Activated T-cell treated with anti-CD3 and anti-CD28 coated beads for 4 hours (primary cell): ENCODE data around the gene ST6GAL1.
"Not testable (repeated sequence)": the region's sequence is repeated elsewhere in the genome, so short reads cannot be mapped to it uniquely, and the experiment has no call there.

Experiments used
- DNase-seq: peaks from one replicate; pipeline ENCODE4 v3.0.0-alpha.2; 2020

Gene ST6GAL1

DNA sequence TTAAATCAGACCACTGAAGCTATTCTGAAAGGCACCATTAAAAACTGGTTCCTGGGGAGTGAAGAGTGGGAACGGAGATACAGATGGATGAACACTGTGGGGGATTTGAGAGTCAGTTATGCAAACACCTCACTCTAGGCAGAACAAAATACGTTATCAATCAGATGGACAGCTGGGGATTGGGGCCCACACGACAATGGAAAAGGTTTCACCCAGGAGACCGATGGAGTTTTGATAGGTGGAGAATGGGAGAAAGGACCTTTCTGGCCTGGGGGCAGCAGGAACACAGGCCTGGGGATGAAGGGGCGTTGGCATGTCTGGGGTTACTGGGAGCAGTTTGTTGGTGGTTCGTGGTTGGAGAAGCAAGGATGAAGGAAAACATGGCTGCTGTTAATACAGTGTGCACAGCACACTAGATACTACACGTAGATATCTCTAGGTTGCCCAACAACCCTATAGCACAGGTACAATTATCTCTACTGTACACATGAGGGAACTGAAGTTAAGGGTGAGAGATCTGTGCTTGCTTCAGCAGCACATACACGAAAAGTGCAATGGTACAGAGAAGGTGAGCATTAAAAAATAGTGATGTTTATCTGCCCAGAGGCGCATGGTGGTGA, 16.5 kb downstream of the ST6GAL1 start:
- DNase-seq = no peak

DNA sequence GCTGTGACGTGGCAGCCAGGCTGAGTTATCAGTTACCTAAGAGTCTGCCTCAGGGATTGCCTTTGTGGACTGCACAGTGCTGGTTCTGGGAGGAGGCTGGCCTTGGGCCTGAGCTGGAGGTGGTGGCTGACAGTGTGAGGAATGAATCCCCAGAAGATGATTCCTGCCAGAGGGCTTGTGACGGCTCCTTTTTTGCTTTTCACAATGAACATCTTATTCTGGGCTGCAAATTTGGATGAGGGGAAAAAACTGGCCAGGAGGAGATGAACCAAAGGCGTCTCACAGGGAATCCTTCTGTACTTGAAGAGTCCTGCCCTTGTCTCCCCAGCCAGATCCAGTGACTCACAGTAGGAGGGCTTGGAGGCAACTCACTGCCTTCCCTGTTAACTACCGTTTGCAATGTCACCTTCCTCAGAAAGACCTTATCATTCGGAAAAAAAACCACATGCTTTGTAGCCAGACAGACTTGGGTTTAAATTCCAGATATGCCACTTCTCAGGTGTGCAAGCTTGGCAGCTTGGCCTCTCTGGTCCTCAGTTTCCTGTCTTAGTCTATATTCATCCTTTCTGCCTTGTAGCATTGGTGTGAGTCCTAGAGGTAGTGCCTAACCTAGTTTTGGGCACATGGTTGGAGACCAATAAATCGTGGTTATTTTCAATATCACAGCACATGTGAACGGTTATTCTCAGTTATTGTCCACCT, 19.1 kb downstream of the ST6GAL1 start:
- DNase-seq = no peak

DNA sequence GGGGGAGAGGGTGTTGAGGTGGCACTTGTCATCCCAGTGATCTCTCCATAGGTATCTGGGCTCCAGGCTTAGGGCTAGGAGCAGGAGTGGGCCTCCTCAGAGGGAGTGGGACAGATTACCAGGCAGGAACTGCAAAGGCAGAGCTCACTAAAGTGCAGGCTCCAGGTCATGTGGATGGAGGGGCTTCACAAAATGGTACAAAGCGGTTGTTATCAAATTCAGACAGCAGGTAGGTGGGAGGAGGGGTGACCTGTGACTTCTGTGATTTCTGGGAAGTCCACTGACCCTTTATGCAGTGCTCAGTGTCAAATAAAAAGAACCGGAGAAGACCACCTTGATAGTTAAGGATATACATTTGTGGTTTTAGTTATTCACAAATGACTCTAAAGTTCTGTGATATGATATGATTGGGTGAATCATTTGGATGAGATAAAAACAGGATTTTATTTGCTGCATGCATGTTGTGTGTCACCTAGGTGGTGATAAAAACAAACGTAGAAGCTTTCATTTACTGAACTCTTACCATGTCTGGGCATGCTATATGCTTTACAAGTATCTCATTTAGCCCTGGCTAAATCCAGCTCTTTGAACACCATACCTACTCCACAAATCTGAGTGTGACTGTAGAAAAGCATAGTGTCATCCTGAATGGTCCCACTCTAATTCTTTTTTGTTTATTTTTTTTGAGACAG, 20.2 kb downstream of the ST6GAL1 start:
- no peak for DNase-seq

DNA sequence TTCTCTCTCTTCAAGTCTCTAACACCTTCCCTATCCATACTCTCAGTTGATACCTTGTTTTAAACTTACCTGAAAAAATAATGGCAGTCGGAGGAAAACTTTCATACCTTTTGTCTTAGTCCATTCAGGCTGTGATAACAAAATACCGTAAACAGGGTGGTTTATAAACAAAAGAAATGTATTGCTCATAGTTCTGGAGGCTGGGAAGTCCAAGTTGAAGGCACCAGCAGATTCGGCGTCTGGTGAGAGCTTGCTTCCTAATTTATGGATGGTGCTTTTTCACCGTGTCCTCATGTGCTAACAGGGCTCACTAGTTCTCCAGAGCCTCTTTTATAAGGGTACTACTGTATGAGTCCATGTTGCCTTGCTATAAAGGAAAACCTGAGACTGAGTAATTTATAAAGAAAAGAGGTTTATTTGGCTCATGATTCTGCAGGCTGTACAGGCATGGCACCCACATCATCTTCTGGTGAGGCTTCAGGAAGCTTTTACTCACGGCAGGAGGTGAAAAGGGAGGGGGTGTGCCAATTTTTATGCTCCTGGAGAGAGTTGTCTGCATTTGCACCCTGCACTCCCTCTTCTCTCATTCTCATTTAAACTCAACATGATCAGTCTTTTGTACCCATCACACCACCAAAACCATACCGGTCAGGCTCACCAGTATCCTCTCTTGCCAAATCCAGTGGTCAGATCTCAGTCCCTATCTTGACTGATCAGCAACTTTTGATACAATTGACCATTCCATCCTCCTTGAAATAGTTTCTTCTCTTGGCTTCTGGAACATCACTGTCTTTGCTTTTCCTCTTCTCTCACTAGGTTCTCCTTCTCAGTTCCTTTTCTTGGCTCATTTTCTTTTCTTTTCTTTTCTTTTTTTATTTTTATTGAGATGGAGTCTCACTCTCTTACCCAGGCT, 21.6 kb downstream of the ST6GAL1 start:
- DNase-seq = no peak

DNA sequence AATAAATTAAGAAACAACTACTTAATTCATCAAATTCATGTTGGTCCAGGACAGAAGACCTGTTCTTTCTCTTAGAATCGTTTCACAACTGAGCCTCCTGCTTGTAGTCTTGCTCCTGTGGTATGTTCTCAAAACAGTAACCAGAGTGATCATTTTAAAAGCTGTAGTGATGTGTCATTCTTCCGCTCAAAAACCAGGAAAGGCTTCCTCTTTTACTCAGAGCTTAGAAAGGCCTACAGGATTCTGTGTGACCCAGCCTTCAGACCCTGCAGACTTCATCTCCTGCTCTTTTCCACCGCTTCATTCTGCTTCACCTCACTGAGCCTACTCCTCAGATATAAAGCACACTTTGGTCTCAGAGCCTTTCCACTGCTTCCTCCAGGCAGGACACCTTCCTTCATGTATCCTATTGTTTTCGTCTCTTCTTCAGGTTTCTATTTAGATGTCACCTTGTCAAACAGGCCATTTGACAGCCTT, 22.7 kb downstream of the ST6GAL1 start:
- DNase-seq = no peak

- DNase-seq = not testable (repeated sequence)
Measured at GRCh38 chr3:186953992-186954699, 23.8 kb downstream of the ST6GAL1 start.

DNA sequence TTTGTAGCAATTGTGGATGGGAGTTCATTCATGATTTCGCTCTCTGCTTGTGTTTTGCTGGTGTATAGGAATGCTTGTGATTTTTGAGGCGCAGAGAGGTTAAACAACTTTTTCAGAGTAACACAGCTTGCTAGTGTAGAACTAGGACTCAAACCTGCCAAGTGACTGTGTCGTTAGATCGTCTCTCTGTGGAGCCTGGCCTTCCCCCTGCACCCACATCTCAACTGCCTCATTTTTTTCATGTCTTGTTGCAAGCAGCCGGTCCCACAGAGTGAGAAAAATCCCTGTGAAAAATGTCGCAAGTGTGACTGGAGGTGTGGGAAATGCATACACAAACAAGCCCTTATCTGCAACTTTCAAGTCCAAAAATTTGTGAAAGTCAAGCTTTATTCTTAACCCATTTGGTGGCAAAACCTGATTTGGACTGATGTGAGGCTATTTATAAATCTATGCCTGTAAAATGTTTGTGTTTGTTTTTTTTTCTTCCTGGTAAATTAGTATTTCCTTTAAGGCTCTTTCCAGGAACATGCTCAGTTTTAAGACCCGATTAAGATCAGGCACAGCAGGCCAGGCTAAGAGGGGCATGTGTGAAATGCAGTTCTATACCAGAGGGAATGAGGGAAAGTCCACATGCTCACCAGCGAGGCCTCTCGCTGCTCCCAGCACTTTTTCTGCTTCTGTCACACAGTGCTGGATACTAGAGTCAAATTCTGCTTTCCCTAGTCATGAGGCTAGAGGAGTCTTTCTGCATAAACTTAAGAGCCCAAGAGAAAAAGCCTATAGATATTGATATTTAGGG, 25.8 kb downstream of the ST6GAL1 start:
- DNase-seq = no peak

GRCh38 chr3:186959029-186959624, 28.8 kb downstream of the ST6GAL1 start:
- no peak for DNase-seq

GRCh38 chr3:186960347-186960746, 30.0 kb downstream of the ST6GAL1 start:
- DNase-seq = no peak

DNA sequence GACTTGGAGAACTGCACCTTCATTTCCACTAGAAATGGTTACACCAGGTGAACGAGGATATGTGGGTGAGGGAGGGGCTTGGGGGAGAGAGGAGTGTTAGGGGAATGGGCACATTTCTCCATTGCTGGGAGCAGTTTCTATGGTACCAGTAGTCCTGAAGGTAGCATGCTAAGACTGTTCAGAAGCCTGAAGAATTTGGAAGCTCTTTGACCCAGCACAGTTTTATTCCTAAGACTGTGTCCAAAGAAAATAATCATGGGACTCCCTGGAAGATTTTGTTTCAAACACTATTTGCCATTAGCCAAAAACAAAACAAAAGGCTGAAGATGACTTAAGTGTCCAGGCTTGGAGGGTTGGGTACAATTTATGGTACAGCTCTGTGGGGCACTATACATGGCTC, 32.1 kb downstream of the ST6GAL1 start:
- no peak for DNase-seq

- DNase-seq = no peak
Measured at GRCh38 chr3:186963636-186964035, 33.3 kb downstream of the ST6GAL1 start.

DNA sequence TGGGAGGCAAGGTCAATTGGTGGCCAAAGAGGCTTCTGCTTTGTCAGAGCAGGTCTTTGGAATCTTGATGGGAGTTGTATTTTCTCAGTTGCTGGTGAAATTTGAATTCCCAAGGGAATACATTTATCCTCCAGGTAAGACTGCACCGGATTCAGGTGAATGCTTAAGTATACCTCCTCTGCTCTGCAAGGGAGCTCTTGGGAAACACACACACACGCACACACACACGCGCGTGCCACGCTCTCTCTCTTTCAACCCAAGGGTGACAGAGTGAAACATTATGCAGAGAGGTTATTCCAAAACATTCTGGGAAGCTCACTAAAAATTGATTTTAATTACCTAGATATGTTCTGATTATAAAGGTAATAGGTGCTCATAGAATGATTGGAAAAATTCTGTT, 33.7 kb downstream of the ST6GAL1 start:
- DNase-seq = no peak

- DNase-seq = no peak
Measured at GRCh38 chr3:186964616-186965015, 34.3 kb downstream of the ST6GAL1 start.

- no peak for DNase-seq
Measured at GRCh38 chr3:186965141-186965879, 35.0 kb downstream of the ST6GAL1 start.

DNA sequence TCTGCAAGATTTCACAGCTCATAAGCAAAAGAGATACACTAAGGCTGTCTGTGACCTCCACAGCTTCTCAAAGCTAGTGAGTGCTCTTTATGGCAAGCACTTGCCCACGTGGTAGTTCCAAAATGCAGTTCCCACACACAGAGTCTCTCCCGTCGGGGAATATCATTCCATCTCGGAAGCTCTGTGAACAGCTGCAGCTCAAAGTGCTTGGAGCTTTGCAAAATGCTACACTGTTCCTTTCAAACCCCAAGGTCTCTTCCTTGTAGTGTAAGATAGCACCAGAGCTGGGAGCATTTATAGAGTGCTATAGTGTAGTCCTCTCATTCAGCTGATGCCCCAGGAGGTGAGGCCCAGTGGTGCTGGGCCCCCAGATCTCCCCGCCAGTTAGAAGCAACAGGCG, 36.1 kb downstream of the ST6GAL1 start:
- no peak for DNase-seq

- DNase-seq = not testable (repeated sequence)
Measured at GRCh38 chr3:186967236-186967635, 36.9 kb downstream of the ST6GAL1 start.

DNA sequence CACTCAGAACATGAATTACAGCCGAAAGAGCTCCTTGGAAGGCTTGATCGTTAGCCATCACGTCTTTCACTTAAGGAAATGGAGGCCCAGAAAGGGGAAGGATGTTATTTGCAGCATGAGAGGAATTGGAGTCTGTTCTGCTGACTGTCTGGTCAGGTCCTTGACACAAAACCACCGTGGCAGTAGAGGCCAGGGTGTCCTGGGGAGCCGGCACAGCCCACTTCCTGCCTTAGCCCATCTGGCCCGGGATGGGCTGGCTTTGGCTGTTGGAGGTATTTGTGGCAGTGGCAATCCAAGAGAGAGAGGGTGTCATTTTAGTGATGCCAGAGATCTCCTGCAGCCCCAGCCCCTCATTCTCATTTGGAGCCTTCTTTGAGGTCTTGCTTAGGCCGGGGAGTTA, 37.4 kb downstream of the ST6GAL1 start:
- DNase-seq = no peak

GRCh38 chr3:186969607-186970006, 39.3 kb downstream of the ST6GAL1 start:
- no peak for DNase-seq

DNA sequence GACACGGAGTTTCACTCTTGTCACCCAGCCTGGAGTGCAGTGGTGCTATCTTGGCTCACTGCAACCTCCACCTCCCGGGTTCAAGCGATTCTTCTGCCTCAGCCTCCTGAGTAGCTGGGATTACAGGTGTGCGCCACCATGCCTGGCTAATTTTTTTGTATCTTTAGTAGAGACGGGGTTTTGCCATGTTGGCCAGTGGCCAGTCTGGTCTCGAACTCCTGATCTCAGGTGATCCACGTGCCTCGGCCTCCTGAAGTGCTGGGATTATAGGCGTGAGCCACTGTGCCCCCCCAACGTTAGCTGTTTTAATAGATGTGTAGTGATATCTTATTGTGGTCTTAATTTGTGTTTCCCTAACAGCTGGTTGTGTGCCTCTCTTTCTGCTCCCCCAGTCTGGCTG, 40.8 kb downstream of the ST6GAL1 start:
- DNase-seq = not testable (repeated sequence)

- DNase-seq = no peak
Measured at GRCh38 chr3:186971578-186971977, 41.3 kb downstream of the ST6GAL1 start.
